Measurements from ENCODE around the gene VPS33A. TPM values are rescaled to one million over a fixed set of nuclear protein-coding genes. Genes with fewer than 3 reads are reported as not detected.

Gene VPS33A
- total and polyA plus RNA-seq, 7 donors: 10.3 to 33.6 (median 17.1) TPM

- Histone ChIP-seq H3K9me3 (no peaks in the 10 kb centered on the region), H3K4me3 (no peak overlapping the region), H3K4me1 (no peaks in the 10 kb centered on the region), H3K27ac (no peak overlapping the region), H3K36me3 (ENCODE audit: insufficient read depth in 1 of 2, low read depth in 1 of 2) (peaks cover 9 to 98% of the 10 kb centered on the region in 2 donors), H3K27me3 (ENCODE audit: insufficient read depth in 3 of 3, low read length in 2 of 3) (no peaks in the 10 kb centered on the region)
- TF ChIP-seq, protein P1, sequence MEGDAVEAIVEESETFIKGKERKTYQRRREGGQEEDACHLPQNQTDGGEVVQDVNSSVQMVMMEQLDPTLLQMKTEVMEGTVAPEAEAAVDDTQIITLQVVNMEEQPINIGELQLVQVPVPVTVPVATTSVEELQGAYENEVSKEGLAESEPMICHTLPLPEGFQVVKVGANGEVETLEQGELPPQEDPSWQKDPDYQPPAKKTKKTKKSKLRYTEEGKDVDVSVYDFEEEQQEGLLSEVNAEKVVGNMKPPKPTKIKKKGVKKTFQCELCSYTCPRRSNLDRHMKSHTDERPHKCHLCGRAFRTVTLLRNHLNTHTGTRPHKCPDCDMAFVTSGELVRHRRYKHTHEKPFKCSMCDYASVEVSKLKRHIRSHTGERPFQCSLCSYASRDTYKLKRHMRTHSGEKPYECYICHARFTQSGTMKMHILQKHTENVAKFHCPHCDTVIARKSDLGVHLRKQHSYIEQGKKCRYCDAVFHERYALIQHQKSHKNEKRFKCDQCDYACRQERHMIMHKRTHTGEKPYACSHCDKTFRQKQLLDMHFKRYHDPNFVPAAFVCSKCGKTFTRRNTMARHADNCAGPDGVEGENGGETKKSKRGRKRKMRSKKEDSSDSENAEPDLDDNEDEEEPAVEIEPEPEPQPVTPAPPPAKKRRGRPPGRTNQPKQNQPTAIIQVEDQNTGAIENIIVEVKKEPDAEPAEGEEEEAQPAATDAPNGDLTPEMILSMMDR (IDR thresholded peaks at IDR 0.05): no peak
- intact Hi-C loops (cut with DNase I): no loop called here
- ATAC-seq: no peak
- DNase-seq: no peak
- 93 to 96% (median 93%) methylated on average over 14 of the region's 14 CpGs for WGBS, 3 donors
Measured at GRCh38 chr12:122298071-122298748, 31.9 kb upstream of the VPS33A start.

DNA sequence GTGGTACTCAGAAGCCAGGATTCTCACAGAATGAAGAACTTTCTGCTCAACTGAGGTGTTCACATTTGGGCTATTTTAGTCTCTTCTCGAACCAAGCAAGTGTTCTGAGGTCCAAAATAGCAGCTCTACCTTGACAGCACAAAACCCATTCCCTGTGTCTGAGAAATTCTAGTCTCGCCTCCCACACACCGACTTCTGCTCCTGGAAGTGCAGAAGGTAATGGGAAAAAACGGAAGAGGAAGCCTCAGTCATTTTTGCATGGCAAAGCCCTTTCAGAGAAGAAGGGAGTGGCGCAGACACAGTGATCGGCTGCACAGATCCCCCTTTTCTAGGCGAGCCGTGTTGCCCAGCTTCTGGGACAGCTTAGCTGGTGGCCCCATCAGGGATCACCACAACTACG, 31.2 kb upstream of the VPS33A start:
- no peaks in the 10 kb centered on the region for H3K27me3 ChIP-seq (ENCODE audit: insufficient read depth in 3 of 3, low read length in 2 of 3)
- intact Hi-C loops (cut with DNase I): no loop called here
- ATAC-seq: peak in 2 of 4 donors; percentile 14
- TF ChIP-seq, protein P1 (IDR thresholded peaks at IDR 0.05): no peak
- H3K9me3 ChIP-seq: no peaks in the 10 kb centered on the region
- H3K4me3 ChIP-seq: no peak overlapping the region
- peaks cover 9 to 98% of the 10 kb centered on the region in 2 donors for H3K36me3 ChIP-seq (ENCODE audit: insufficient read depth in 1 of 2, low read depth in 1 of 2)
- DNase-seq: no peak
- WGBS, 3 donors: 90 to 97% (median 93%) methylated on average over 9 of the region's 9 CpGs
- no peaks in the 10 kb centered on the region for H3K4me1 ChIP-seq
- H3K27ac ChIP-seq: no peak overlapping the region

- H3K9me3 ChIP-seq: no peaks in the 10 kb centered on the region
- H3K27ac ChIP-seq: no peak overlapping the region
- H3K4me3 ChIP-seq: no peak overlapping the region
- intact Hi-C loops (cut with DNase I): no loop called here
- ATAC-seq (no peak), DNase-seq (no peak)
- H3K36me3 ChIP-seq (ENCODE audit: insufficient read depth in 1 of 2, low read depth in 1 of 2): peaks cover 9 to 98% of the 10 kb centered on the region in 2 donors
- TF ChIP-seq, protein P1 (IDR thresholded peaks at IDR 0.05): no peak
- H3K27me3 ChIP-seq (ENCODE audit: insufficient read depth in 3 of 3, low read length in 2 of 3): no peaks in the 10 kb centered on the region
- H3K4me1 ChIP-seq: no peaks in the 10 kb centered on the region
Measured at GRCh38 chr12:122295877-122296276, 29.6 kb upstream of the VPS33A start.

- Histone ChIP-seq H3K4me1 (no peaks in the 10 kb centered on the region), H3K4me3 (no peak overlapping the region), H3K36me3 (ENCODE audit: insufficient read depth in 1 of 2, low read depth in 1 of 2) (peaks cover 10 to 99% of the 10 kb centered on the region in 2 donors), H3K27me3 (ENCODE audit: insufficient read depth in 3 of 3, low read length in 2 of 3) (no peaks in the 10 kb centered on the region), H3K27ac (no peak overlapping the region), H3K9me3 (no peaks in the 10 kb centered on the region)
- DNase-seq (no peak), ATAC-seq (no peak)
- TF ChIP-seq, protein P1 (IDR thresholded peaks at IDR 0.05): no peak
- intact Hi-C loops (cut with DNase I): no loop called here
- 95 to 97% (median 97%) methylated on average over 3 of the region's 3 CpGs for WGBS, 3 donors
Measured at GRCh38 chr12:122293081-122293480, 26.8 kb upstream of the VPS33A start.

DNA sequence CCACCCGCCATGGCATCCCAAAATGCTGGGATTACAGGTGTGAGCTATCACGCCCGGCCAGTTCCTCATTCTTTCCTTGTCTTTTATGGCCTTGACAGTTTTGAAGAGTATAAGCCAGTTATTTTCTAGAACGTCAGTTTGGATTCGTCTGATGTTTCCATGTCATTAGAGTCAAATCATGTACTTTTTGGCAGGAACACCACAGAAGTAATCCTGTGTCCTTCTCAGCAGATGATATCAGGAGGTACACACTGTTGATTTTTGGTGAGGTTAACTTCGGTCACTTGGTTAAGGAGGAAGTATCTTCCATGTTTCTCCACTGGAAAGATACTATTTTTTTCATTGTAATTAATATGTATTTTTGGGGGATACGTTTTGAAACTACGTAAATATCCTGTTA, 25.1 kb upstream of the VPS33A start:
- peaks cover 7 to 99% of the 10 kb centered on the region in 2 donors for H3K36me3 ChIP-seq (ENCODE audit: insufficient read depth in 1 of 2, low read depth in 1 of 2)

More for the DNA sequence above, 25.1 kb upstream of the VPS33A start:
- no peak for DNase-seq
- H3K27me3 ChIP-seq (ENCODE audit: insufficient read depth in 3 of 3, low read length in 2 of 3): no peaks in the 10 kb centered on the region
- no peak overlapping the region for H3K27ac ChIP-seq
- ATAC-seq: peak in 3 of 4 donors; percentile 5 to 23 (median 18)
- 83 to 91% (median 87%) methylated on average over 8 of the region's 8 CpGs for WGBS, 3 donors
- no peaks in the 10 kb centered on the region for H3K4me1 ChIP-seq
- H3K9me3 ChIP-seq: no peaks in the 10 kb centered on the region
- intact Hi-C loops (cut with DNase I): no loop called here
- TF ChIP-seq, protein P1 (IDR thresholded peaks at IDR 0.05): no peak
- H3K4me3 ChIP-seq: no peak overlapping the region
